ENCODE data around the gene FOLR1. TPM values are rescaled to one million over a fixed set of nuclear protein-coding genes. Genes with fewer than 3 reads are reported as not detected.
A peak's percentile ranks its signal among the peaks of the same experiment; 100 is the strongest.

FOLR1 gene
- total RNA-seq, 1 donor from 2014 or later, result not detected

GRCh38 chr11:72220696-72221363 lies 28.9 kb downstream of the FOLR1 start:
- TF ChIP-seq POLR2AphosphoS5 (IDR thresholded peaks at IDR 0.05; ENCODE audit: insufficient read depth in 1 of 2, low read depth in 1 of 2) (no peak), POLR2A (IDR thresholded peaks at IDR 0.05) (no peak), CTCF (IDR thresholded peaks at IDR 0.05) (no peak)
- H3K27me3 ChIP-seq, result no peaks in the 10 kb centered on the region
- H3K36me3 ChIP-seq, result no peaks in the 10 kb centered on the region
- DNase-seq (ENCODE audit: extremely low spot score in 2 of 2), result peak; percentile 80 to 95
- intact Hi-C loops (cut with DNase I), result no loop called here
- peaks cover 18% of the 10 kb centered on the region for H3K4me1 ChIP-seq
- no peak overlapping the region for H3K4me3 ChIP-seq
- no peak overlapping the region for H3K27ac ChIP-seq
- H3K9me3 ChIP-seq, result no peaks in the 10 kb centered on the region

- intact Hi-C loops (cut with DNase I), result no loop called here
- no peaks in the 10 kb centered on the region for H3K9me3 ChIP-seq
- peaks cover 25% of the 10 kb centered on the region for H3K4me1 ChIP-seq
- H3K27ac ChIP-seq, result no peak overlapping the region
- no peaks in the 10 kb centered on the region for H3K36me3 ChIP-seq
- no peak for TF ChIP-seq POLR2AphosphoS5 (IDR thresholded peaks at IDR 0.05; ENCODE audit: insufficient read depth in 1 of 2, low read depth in 1 of 2)
- TF ChIP-seq CTCF (IDR thresholded peaks at IDR 0.05), result no peak
- no peak for TF ChIP-seq POLR2A (IDR thresholded peaks at IDR 0.05)
- peak; percentile 75 to 84 for DNase-seq (ENCODE audit: extremely low spot score in 2 of 2)
- H3K4me3 ChIP-seq, result no peak overlapping the region
- no peaks in the 10 kb centered on the region for H3K27me3 ChIP-seq
These were observed 29.6 kb downstream of the FOLR1 start for GRCh38 chr11:72221386-72222075.

- intact Hi-C loops (cut with DNase I), result no loop called here
- Histone ChIP-seq H3K4me3 (peak overlapping the region; percentile 89 to 94), H3K27ac (peak overlapping the region; percentile 97), H3K27me3 (no peaks in the 10 kb centered on the region), H3K9me3 (no peaks in the 10 kb centered on the region), H3K36me3 (no peaks in the 10 kb centered on the region), H3K4me1 (peaks cover 31% of the 10 kb centered on the region)
- peak; percentile 43 to 89 for DNase-seq (ENCODE audit: extremely low spot score in 2 of 2)
- TF ChIP-seq CTCF (IDR thresholded peaks at IDR 0.05), result no peak
- TF ChIP-seq POLR2A (IDR thresholded peaks at IDR 0.05), result no peak
- no peak for TF ChIP-seq POLR2AphosphoS5 (IDR thresholded peaks at IDR 0.05; ENCODE audit: insufficient read depth in 1 of 2, low read depth in 1 of 2)
These were observed 30.4 kb downstream of the FOLR1 start for GRCh38 chr11:72222106-72222891.

- peak overlapping the region; percentile 97 for H3K27ac ChIP-seq
- TF ChIP-seq CTCF (IDR thresholded peaks at IDR 0.05) (peak in 2 of 3 experiments; percentile 14 to 38), POLR2AphosphoS5 (IDR thresholded peaks at IDR 0.05; ENCODE audit: insufficient read depth in 1 of 2, low read depth in 1 of 2) (peak in 1 of 2 donors; percentile 93), POLR2A (IDR thresholded peaks at IDR 0.05) (peak in 1 of 2 donors; percentile 44)
- no peaks in the 10 kb centered on the region for H3K36me3 ChIP-seq
- peak in 1 of 2 donors; percentile 95 for DNase-seq (ENCODE audit: extremely low spot score in 2 of 2)
- H3K9me3 ChIP-seq, result no peaks in the 10 kb centered on the region
- intact Hi-C loops (cut with DNase I), result no loop called here
- H3K4me1 ChIP-seq, result peaks cover 31% of the 10 kb centered on the region
- peak overlapping the region; percentile 89 to 94 for H3K4me3 ChIP-seq
- no peaks in the 10 kb centered on the region for H3K27me3 ChIP-seq
These were observed 31.1 kb downstream of the FOLR1 start for GRCh38 chr11:72222907-72223614.
